Measurements from ENCODE around the gene USP1. TPM values are rescaled to one million over a fixed set of nuclear protein-coding genes. Genes with fewer than 3 reads are reported as not detected.

The USP1 gene
- total and polyA plus RNA-seq, 2 of the 4 experiments (the other 2 are of a cell fraction) = 7.5 to 9.7 TPM

Other genes with a start within 250 kb of the USP1 start
- gene L1TD1, start 242.2 kb upstream of the USP1 start, total RNA-seq (2012; rRNA removed) = not detected in 2 replicates
- not detected in 2 replicates for gene L1TD1, start 242.2 kb upstream of the USP1 start, polyA plus RNA-seq (2012; rRNA removed)
- not detected in 2 replicates for gene KANK4, start 117.6 kb upstream of the USP1 start, total RNA-seq (2012; rRNA removed)
- gene KANK4, start 117.6 kb upstream of the USP1 start, polyA plus RNA-seq (2012; rRNA removed) = not detected in 2 replicates
- gene ANGPTL3, start 160.5 kb downstream of the USP1 start, total RNA-seq (2012; rRNA removed) = not detected in 2 replicates
- gene ANGPTL3, start 160.5 kb downstream of the USP1 start, polyA plus RNA-seq (2012; rRNA removed) = not detected in 2 replicates

All from IMR-90 (cell line).